Pancreas (tissue), 10 donors: ENCODE measurements around the gene CELSR2. TPM values are rescaled to one million over a fixed set of nuclear protein-coding genes. Genes with fewer than 3 reads are reported as not detected.

Experiments
- ATAC-seq, 4 donors: fragments of 200-7000 bp; cut with Tn5 transposase; one replicate each; pipeline versions ENCODE4 v1.8.0 to v1.9.1; 2020; ENCODE audit warnings: mild to moderate bottlenecking in 4 of 4, moderate library complexity in 4 of 4
- DNase-seq, 6 donors: peaks; one replicate each; pipeline ENCODE4 v3.0.0-alpha.2; 2020
- FAIRE-seq: peaks from 2 replicates; lab custom pipeline; 2012; peaks lifted over from hg19 to GRCh38; lab: Jason Lieb, UNC
- H3K27ac ChIP-seq, 4 donors: fragments of 200-600 bp; sonication (generic); 1 replicate in 3 of 4; 2 replicates in 1 of 4; pipeline versions ENCODE4 v1.5.0 to v1.8.0; 2020
- H3K27me3 ChIP-seq, 4 donors: fragments of 200-600 bp; one replicate each; pipeline ENCODE4 v1.8.0; 2021
- H3K36me3 ChIP-seq, 3 donors: fragments of 200-600 bp; sonication (generic) in 1 of 3; one replicate each; pipeline versions ENCODE4 v1.5.0 to v1.8.0; 2020 to 2021
- H3K4me1 ChIP-seq, 3 donors: fragments of 200-600 bp; one replicate each; pipeline ENCODE4 v1.8.0; 2021
- H3K4me3 ChIP-seq, 4 donors: fragments of 200-600 bp; sonication (generic) in 2 of 4; one replicate each; pipeline versions ENCODE4 v1.5.0 to v1.8.0; 2020 to 2021
- H3K9me3 ChIP-seq, 4 donors: fragments of 200-600 bp; one replicate each; pipeline ENCODE4 v1.8.0; 2021
- CTCF ChIP-seq, 4 donors: fragments of 200-600 bp; sonication (generic) in 3 of 4; IDR thresholded peaks; one replicate each; pipeline versions ENCODE4 v1.5.0 to v1.8.0; 2021; ENCODE audit warnings: antibody characterized with exemption in 4 of 4
- WGBS, 2 donors: extraction: QIAGEN DNeasy Blood & Tissue Kit; methylation state at CpG; one replicate each; pipeline ENCODE4 v1.1.7; 2013; 5-methylcytosine and 5-hydroxymethylcytosine counted together
- intact Hi-C, 3 donors: fragments of 100-400 bp; cut with DNase I; formaldehyde crosslinking; loops; one replicate each; pipeline versions ENCODE4 v1.11.1 to v1.14.2; 2022
- polyA plus RNA-seq, 2 donors: library from polyadenylated mRNA; stranded (reverse); fragments of 200-250 nt; gene quantifications; one replicate each; pipeline ENCODE4 v1.2.3, GENCODE V29; 2013
- total RNA-seq, 6 donors: library from RNA; stranded (reverse); fragmentation: NEBNext Ultra II Directional in 4 of 6; extraction: Animal tissue kit (Norgen Biotek cat#: 25700) in 4 of 6; gene quantifications; one replicate each; pipeline versions ENCODE4 v1.2.1 to v1.2.4, GENCODE V29; 2021 to 2023
- donor health status: healthy with polysubstance abuse.
- donor health status: DM: no; HTN: no; CAD: no; lungs with moderate emphysema.
- donor health status: DM: no; HTN: no; CAD: no.
- donor health status: control.
- donor health status: control.
- donor health status: Bipolar disorder and iron deficiency.
- donor health status: DM: yes; HTN: yes; CAD: no.
- donor health status: DM: no; HTN: no; CAD: no.
- donor health status: DM: no; HTN: no; CAD: no.
- donor health status: DM: yes; HTN: yes; CAD: no.

CELSR2 gene
- total and polyA plus RNA-seq, 8 donors = 4.0 to 8.5 (median 5.1) TPM

DNA sequence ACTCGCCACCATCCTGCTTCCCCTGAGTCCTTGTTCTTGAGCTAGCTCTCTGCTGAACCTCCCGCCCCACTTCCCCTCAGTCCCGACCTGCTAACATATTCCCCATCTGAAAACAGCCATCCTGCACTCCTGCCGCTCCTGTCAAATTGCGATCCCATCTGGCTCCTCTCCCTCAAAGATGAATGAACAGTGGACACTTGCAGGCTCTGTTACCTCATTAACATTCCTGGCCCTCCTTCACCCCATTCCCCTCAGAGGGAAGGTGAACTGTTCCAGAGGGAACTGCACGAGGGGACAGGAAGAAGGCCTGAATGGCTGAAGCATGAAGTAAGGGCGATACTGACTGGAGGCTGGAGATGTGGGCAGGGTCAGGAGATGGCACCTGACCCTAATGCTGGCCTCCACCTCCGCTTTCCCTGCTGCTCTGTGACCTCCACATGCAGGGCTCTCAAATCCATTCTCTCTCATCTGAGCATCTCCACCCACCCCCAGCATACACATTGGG, 7.4 kb upstream of the CELSR2 start:
- no peak for TF ChIP-seq CTCF (IDR thresholded peaks at IDR 0.05)
- Histone ChIP-seq H3K9me3 (no peaks in the 10 kb centered on the region), H3K4me3 (no peak overlapping the region), H3K4me1 (peaks cover 0 to 5% (median 5%) of the 10 kb centered on the region in 3 donors), H3K27me3 (no peaks in the 10 kb centered on the region), H3K27ac (no peak overlapping the region), H3K36me3 (peaks cover 0 to 20% (median 16%) of the 10 kb centered on the region in 3 donors)
- intact Hi-C loops = no loop called here
- FAIRE-seq (no peak), DNase-seq (no peak), ATAC-seq (no peak)
- WGBS, 2 donors = 23 to 24% methylated on average over 8 of the region's 8 CpGs

DNA sequence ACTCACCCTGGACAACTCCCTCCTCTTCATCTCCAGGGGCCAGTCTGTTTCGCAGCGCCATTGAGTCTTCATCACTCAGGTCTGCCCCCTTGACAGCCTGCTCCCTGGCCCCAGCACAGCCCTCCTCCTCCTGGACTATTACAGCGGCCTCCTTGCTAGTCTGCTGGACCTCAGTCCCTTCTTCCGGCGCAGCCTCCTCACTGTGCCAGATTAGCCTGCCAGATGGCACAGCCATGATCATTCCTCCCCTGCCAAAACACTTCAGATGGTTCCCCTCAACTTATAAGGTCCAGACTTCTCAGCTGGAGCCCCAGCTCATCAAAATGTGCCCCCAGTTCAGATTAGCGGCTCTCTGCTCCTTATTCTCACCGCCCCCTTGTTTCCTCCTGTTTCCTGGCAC, 7.0 kb upstream of the CELSR2 start:
- ATAC-seq (no peak), FAIRE-seq (no peak), DNase-seq (no peak)
- no peak for TF ChIP-seq CTCF (IDR thresholded peaks at IDR 0.05)
- Histone ChIP-seq H3K36me3 (peaks cover 0 to 16% (median 12%) of the 10 kb centered on the region in 3 donors), H3K9me3 (no peaks in the 10 kb centered on the region), H3K4me3 (no peak overlapping the region), H3K27ac (no peak overlapping the region), H3K4me1 (peaks cover 0 to 5% (median 5%) of the 10 kb centered on the region in 3 donors), H3K27me3 (no peaks in the 10 kb centered on the region)
- intact Hi-C loops = no loop called here
- 59 to 65% methylated on average over 7 of the region's 7 CpGs for WGBS, 2 donors

GRCh38 chr1:109243221-109243620, 6.1 kb upstream of the CELSR2 start:
- Histone ChIP-seq H3K27me3 (no peaks in the 10 kb centered on the region), H3K4me1 (peaks cover 0 to 5% (median 5%) of the 10 kb centered on the region in 3 donors), H3K4me3 (no peak overlapping the region), H3K9me3 (no peaks in the 10 kb centered on the region), H3K36me3 (peaks cover 0 to 9% (median 3%) of the 10 kb centered on the region in 3 donors), H3K27ac (no peak overlapping the region)
- intact Hi-C loops = no loop called here
- FAIRE-seq = no peak
- 68 to 71% methylated on average over 5 of the region's 5 CpGs for WGBS, 2 donors
- ATAC-seq = no peak
- no peak for DNase-seq
- no peak for TF ChIP-seq CTCF (IDR thresholded peaks at IDR 0.05)

DNA sequence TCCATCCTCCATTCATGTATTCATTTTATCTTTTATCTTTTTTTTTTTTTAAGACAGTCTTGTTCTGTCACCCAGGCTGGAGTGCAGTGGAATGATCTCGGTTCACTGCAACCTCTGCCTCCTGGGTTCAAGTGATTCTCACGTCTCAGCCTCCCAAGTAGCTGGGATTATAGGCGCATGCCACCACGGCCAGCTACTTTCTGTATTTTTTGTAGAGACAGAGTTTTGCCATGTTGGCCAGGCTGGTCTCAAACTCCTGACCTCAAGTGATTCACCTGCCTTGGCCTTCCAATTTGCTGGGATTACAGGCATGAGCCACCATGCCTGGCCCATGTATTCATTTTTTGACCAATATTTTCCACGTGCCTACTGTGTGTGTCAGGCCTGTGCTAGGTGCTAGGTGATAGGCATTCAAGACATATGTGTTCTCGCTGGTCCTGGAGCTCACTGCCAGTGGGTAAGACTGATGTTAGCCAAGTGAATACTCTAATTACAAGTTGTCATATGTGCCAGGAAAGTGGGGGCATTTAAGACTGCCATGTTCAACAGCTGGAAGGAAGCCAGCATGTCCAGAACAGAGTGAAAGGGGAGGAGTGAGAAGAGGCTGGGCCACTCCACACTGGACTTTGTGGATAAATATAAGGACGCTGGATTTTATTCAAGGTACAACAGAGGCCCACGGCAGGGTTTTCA, 5.3 kb upstream of the CELSR2 start:
- Histone ChIP-seq H3K9me3 (no peaks in the 10 kb centered on the region), H3K4me1 (peaks cover 0 to 8% (median 5%) of the 10 kb centered on the region in 3 donors), H3K4me3 (no peak overlapping the region), H3K36me3 (peaks cover 0 to 1% (median 0%) of the 10 kb centered on the region in 3 donors), H3K27ac (no peak overlapping the region), H3K27me3 (no peaks in the 10 kb centered on the region)
- intact Hi-C loops = no loop called here
- DNase-seq = no peak
- no peak for TF ChIP-seq CTCF (IDR thresholded peaks at IDR 0.05)
- FAIRE-seq = no peak
- WGBS, 2 donors = 68 to 73% methylated on average over 8 of the region's 8 CpGs
- no peak for ATAC-seq

DNA sequence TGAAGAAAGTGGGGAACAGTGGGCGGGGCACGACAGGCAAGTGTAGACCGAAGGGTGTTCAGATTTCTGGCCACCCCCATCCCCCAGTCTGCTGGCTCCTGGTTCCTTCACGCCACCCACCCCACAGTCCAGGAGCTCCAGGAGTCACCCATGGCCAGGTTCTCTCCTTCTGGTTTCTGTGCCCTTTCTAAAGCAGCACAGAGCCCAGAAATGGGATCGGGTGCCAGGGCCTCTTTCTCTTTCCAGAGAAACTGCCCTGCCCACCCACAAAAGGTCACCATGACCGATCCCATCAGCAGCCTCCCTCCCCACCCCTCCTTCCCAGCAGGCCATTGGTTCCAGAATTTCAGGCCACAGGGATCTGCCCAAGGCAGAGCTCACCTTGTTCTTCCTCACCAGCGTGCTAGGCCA, 3.2 kb upstream of the CELSR2 start:
- FAIRE-seq = no peak
- TF ChIP-seq CTCF (IDR thresholded peaks at IDR 0.05) = no peak

More for the DNA sequence above, 3.2 kb upstream of the CELSR2 start:
- no peaks in the 10 kb centered on the region for H3K27me3 ChIP-seq
- no peak overlapping the region for H3K27ac ChIP-seq
- no peak overlapping the region for H3K4me3 ChIP-seq
- DNase-seq = no peak
- no peaks in the 10 kb centered on the region for H3K36me3 ChIP-seq
- ATAC-seq = no peak
- peaks cover 0 to 4% (median 4%) of the 10 kb centered on the region in 3 donors for H3K4me1 ChIP-seq
- intact Hi-C loops = no loop called here
- WGBS, 2 donors = 79 to 92% methylated on average over 7 of the region's 7 CpGs
- no peaks in the 10 kb centered on the region for H3K9me3 ChIP-seq
